B cell (primary cell): ENCODE measurements around the gene UBA3. TPM values are rescaled to one million over a fixed set of nuclear protein-coding genes. Genes with fewer than 3 reads are reported as not detected.

Experiments used
- ATAC-seq: fragments of 200-7000 bp; cut with Tn5 transposase; one replicate; pipeline ENCODE4 v1.10.0; 2021; ENCODE audit warnings: low read depth, mild to moderate bottlenecking, moderate number of reproducible peaks, moderate library complexity
- CTCF ChIA-PET: fragments of 350-600 bp; sonication (Branson Sonifier 250); formaldehyde crosslinking; loops from one replicate; lab custom pipeline; 2021; ENCODE audit warnings: antibody characterized with exemption, inconsistent platforms; lab: Charles Lee
- POLR2A ChIA-PET: fragments of 350-600 bp; sonication (Branson Sonifier 250); formaldehyde crosslinking; loops from one replicate; lab custom pipeline; 2021; ENCODE audit warnings: antibody characterized with exemption; lab: Charles Lee
- DNase-seq: peaks from one replicate; pipeline ENCODE4 v3.0.0; 2013
- H2AFZ ChIP-seq: 2 replicates; pipeline ENCODE4 v1.6.1; 2012; ENCODE audit warnings: mild to moderate bottlenecking, low read depth, low read length; ENCODE audit not compliant: insufficient read depth, poor library complexity, severe bottlenecking
- H3K27ac ChIP-seq, 2 donors: 1 replicate in 1 of 2; 2 replicates in 1 of 2; pipeline ENCODE4 v1.5.1; 2012 to 2013; ENCODE audit warnings: low read length in 2 of 2, mild to moderate bottlenecking in 2 of 2, moderate library complexity in 1 of 2
- H3K27me3 ChIP-seq, 4 experiments: fragments of 200-600 bp in 1 of 4; sonication (generic) in 1 of 4; replicated peaks in 1 of 4; 1 replicate in 2 of 4; 2 replicates in 2 of 4; pipeline versions ENCODE4 v1.6.1 to v1.7.0; 2013 to 2016; ENCODE audit warnings: low read length in 3 of 4, mild to moderate bottlenecking in 2 of 4, mixed read lengths in 1 of 4, moderate library complexity in 1 of 4; ENCODE audit not compliant: insufficient read depth in 4 of 4, control insufficient read depth in 3 of 4; ENCODE audit errors: control extremely low read depth in 1 of 4
- H3K36me3 ChIP-seq, 2 experiments: replicated peaks in 1 of 2; 1 replicate in 1 of 2; 2 replicates in 1 of 2; pipeline versions ENCODE4 v1.6.1 to v1.7.1; 2013; ENCODE audit warnings: low read length in 1 of 2; ENCODE audit not compliant: insufficient read depth in 2 of 2, control insufficient read depth in 1 of 2; ENCODE audit errors: control extremely low read depth in 1 of 2, extremely low read depth in 1 of 2
- H3K4me1 ChIP-seq, 2 donors: fragments of 200-600 bp in 1 of 2; sonication (generic) in 1 of 2; 1 replicate in 1 of 2; 2 replicates in 1 of 2; pipeline versions ENCODE4 v1.5.1 to v1.6.1; 2013 to 2017; ENCODE audit warnings: low read length in 2 of 2; ENCODE audit not compliant: control insufficient read depth in 2 of 2, insufficient read depth in 2 of 2
- H3K4me2 ChIP-seq: replicated peaks from 2 replicates; pipeline ENCODE3; 2012; ENCODE audit warnings: mild to moderate bottlenecking, low read depth, low read length; ENCODE audit not compliant: poor library complexity, severe bottlenecking
- H3K4me3 ChIP-seq, 5 experiments: fragments of 200-600 bp in 1 of 5; sonication (generic) in 1 of 5; 1 replicate in 3 of 5; 2 replicates in 2 of 5; pipeline versions ENCODE4 v1.5.1 to v1.7.0; 2011 to 2016; ENCODE audit warnings: low read length in 4 of 5, mild to moderate bottlenecking in 4 of 5, low read depth in 2 of 5, control low read depth in 1 of 5, moderate library complexity in 1 of 5; ENCODE audit not compliant: insufficient read depth in 1 of 5; ENCODE audit errors: control extremely low read depth in 1 of 5, extremely low read depth in 1 of 5
- H3K79me2 ChIP-seq: fragments of 200-600 bp; sonication (generic); one replicate; pipeline ENCODE4 v1.6.0; 2016; ENCODE audit warnings: low read length; ENCODE audit not compliant: control insufficient read depth, insufficient read depth
- H3K9ac ChIP-seq: fragments of 200-600 bp; sonication (generic); 2 replicates; pipeline ENCODE4 v1.6.1; 2017; ENCODE audit warnings: mild to moderate bottlenecking, low read length, moderate library complexity
- H3K9me3 ChIP-seq, 3 donors: one replicate each; pipeline versions ENCODE4 v1.6.1 to v1.7.1; 2013; ENCODE audit warnings: low read length in 2 of 3; ENCODE audit not compliant: control insufficient read depth in 2 of 3, insufficient read depth in 1 of 3; ENCODE audit errors: control extremely low read depth in 1 of 3
- H4K20me1 ChIP-seq: 2 replicates; pipeline ENCODE4 v1.6.0; 2012; ENCODE audit warnings: mild to moderate bottlenecking, low read length; ENCODE audit not compliant: insufficient read depth, control insufficient read depth, poor library complexity, severe bottlenecking
- H3K27ac Mint-ChIP-seq: one replicate; pipeline ENCODE4 v1.8.0; 2021; ENCODE audit warnings: mixed read lengths
- H3K27me3 Mint-ChIP-seq: one replicate; pipeline ENCODE4 v1.8.0; 2021; ENCODE audit warnings: mixed read lengths
- H3K4me1 Mint-ChIP-seq: one replicate; pipeline ENCODE4 v1.8.0; 2021; ENCODE audit warnings: mixed read lengths
- H3K4me3 Mint-ChIP-seq: one replicate; pipeline ENCODE4 v1.8.0; 2021; ENCODE audit warnings: mixed read lengths
- H3K9me3 Mint-ChIP-seq: one replicate; pipeline ENCODE4 v1.8.0; 2022; ENCODE audit warnings: mixed read lengths; ENCODE audit not compliant: insufficient read depth
- EZH2 ChIP-seq: IDR thresholded peaks from 2 replicates; pipeline ENCODE4 v1.6.1; 2012; ENCODE audit warnings: borderline replicate concordance, low read depth, mild to moderate bottlenecking, moderate library complexity, low read length; ENCODE audit not compliant: insufficient read depth, poor library complexity, severe bottlenecking
- WGBS: methylation state at CpG from one replicate; pipeline ENCODE4 v1.1.5; 2013; ENCODE audit warnings: missing lambda C conversion rate; ENCODE audit not compliant: insufficient coverage; 5-methylcytosine and 5-hydroxymethylcytosine counted together
- intact Hi-C: fragments of 100-400 bp; cut with micrococcal nuclease; formaldehyde crosslinking; loops from one replicate; pipeline ENCODE4 v1.10.0; 2022
- polyA plus RNA-seq: library from polyadenylated mRNA; depleted of rRNA; stranded (reverse); fragments of >200 nt; gene quantifications from 2 replicates; pipeline ENCODE4 v1.2.3, GENCODE V29; 2012
- total RNA-seq, 2 donors: library from RNA; stranded (reverse); fragments of 120-200 nt in 1 of 2; gene quantifications; 1 replicate in 1 of 2; 2 replicates in 1 of 2; pipeline versions ENCODE4 v1.2.3 to v1.2.4, GENCODE V29; 2013 to 2022
- TF ChIP-seq, protein P1 (sequence below): fragments of 200-600 bp; IDR thresholded peaks from one replicate; pipeline ENCODE4 v1.8.0; 2022; ENCODE audit warnings: antibody characterized with exemption, mild to moderate bottlenecking

The UBA3 gene
- total and polyA plus RNA-seq, 2 donors (not counting 1 experiment from before 2014, with no cell fraction given), result 42.2 to 99.8 TPM

GRCh38 chr3:69051756-69052471 is 28.3 kb downstream of the UBA3 start, which contains the start of gene TMF1:
Gene TMF1, minus strand, starts transcription at chr3:69052333. Its CDS starts 247 bp downstream, at chr3:69052086.
- H3K27me3 ChIP-seq, result no peaks in the 10 kb centered on the region
- H3K36me3 ChIP-seq, result peaks cover 13 to 36% of the 10 kb centered on the region in 2 experiments
- no peaks in the 10 kb centered on the region for H3K27me3 Mint-ChIP-seq
- under 1% methylated on average over 45 of the region's 45 CpGs for WGBS
- H3K27ac Mint-ChIP-seq, result peak within 1 kb of the TSS; percentile 96
- CTCF ChIA-PET, result interaction anchor here (1.0 to 2.9 kb wide), 8 partner anchors 23 to 69 kb away, joined by 4 to 20 read pairs (median 6); partner anchors contain the start of genes ARL6IP5 and EOGT
- peak within 1 kb of the TSS; percentile 81 for H2AFZ ChIP-seq
- peak within 1 kb of the TSS; percentile 77 for H3K4me2 ChIP-seq
- peaks cover 13 to 29% of the 10 kb centered on the region in 2 donors for H3K4me1 ChIP-seq
- ATAC-seq (peak; percentile 88), DNase-seq (peak; percentile 99)
- H3K4me3 Mint-ChIP-seq, result peak within 1 kb of the TSS; percentile 94
- H3K9me3 ChIP-seq, result no peaks in the 10 kb centered on the region
- peak within 1 kb of the TSS; percentile 92 for H3K27ac ChIP-seq
- intact Hi-C loops, result loop anchor here (1.0 to 2.0 kb wide), 3 partner anchors 28 to 39 kb away; partner anchors contain the start of genes ARL6IP5, EOGT and UBA3
- TF ChIP-seq, protein P1, sequence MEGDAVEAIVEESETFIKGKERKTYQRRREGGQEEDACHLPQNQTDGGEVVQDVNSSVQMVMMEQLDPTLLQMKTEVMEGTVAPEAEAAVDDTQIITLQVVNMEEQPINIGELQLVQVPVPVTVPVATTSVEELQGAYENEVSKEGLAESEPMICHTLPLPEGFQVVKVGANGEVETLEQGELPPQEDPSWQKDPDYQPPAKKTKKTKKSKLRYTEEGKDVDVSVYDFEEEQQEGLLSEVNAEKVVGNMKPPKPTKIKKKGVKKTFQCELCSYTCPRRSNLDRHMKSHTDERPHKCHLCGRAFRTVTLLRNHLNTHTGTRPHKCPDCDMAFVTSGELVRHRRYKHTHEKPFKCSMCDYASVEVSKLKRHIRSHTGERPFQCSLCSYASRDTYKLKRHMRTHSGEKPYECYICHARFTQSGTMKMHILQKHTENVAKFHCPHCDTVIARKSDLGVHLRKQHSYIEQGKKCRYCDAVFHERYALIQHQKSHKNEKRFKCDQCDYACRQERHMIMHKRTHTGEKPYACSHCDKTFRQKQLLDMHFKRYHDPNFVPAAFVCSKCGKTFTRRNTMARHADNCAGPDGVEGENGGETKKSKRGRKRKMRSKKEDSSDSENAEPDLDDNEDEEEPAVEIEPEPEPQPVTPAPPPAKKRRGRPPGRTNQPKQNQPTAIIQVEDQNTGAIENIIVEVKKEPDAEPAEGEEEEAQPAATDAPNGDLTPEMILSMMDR, result no peak
- no peak for TF ChIP-seq EZH2
- peak within 1 kb of the TSS; percentile 86 to 96 (median 90) for H3K4me3 ChIP-seq
- peak within 1 kb of the TSS; percentile 92 for H3K9ac ChIP-seq
- peaks cover 46% of the 10 kb centered on the region for H3K4me1 Mint-ChIP-seq
- H3K79me2 ChIP-seq, result peaks cover 62% of the 10 kb centered on the region
- POLR2A ChIA-PET, result interaction anchor here (0.8 to 1.7 kb wide), 5 partner anchors 28 to 40 kb away, joined by 4 to 9 read pairs (median 7); partner anchors contain the start of gene ARL6IP5
- no peaks in the 10 kb centered on the region for H3K9me3 Mint-ChIP-seq
- peaks cover 22% of the 10 kb centered on the region for H4K20me1 ChIP-seq
